ENCODE data around the gene BORCS8. TPM values are rescaled to one million over a fixed set of nuclear protein-coding genes. Genes with fewer than 3 reads are reported as not detected.
"Not testable (repeated sequence)": the region's sequence is repeated elsewhere in the genome, so short reads cannot be mapped to it uniquely, and the experiment has no call there.

The BORCS8 gene
- total RNA-seq, 1 experiment from 2014 or later, result 37.4 TPM

DNA sequence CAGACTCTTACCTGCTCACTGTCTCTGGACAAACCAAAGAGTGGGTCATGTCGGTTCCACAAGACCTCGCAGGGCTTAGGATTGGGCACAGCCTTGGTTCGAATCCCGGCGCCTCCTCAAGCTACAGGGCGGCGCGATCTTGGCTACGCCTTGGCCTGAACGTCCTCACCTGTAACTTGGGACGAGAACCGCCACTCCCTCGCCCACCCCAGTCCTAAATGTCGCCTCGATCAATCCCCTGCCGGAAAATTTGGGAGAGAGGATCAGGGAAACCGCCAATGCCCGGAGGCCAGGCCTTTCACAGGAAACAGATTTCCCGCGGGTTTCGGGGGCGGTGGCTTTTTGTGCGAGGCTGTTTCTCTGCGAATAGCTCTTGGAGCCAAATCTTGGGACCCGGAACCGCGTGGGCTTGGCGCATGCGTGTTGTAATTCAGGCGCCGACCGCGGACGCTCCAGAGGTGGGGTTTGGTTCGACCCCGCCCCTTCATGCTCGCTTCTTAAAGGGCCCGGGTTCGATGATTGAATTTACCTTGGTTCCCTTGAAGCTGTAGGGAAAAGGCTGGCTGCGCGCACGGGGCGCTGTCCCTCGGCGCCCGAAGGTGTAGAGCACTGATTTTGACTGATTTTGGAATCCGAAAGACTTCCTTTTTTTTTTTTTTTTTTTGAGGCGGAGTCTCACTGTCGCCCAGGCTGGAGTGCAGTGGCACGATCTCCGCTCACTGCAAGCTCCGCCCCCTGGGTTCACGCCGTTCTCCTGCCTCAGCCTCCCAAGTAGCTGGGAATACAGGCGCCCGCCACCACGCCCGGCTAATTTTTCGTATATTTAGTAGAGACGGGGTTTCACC lies 11.3 kb upstream of the BORCS8 start, which contains the start of gene NR2C2AP:
Gene NR2C2AP (minus strand): TSS at position 403 of the 845 bp plus-strand sequence. CDS start 354 bp downstream, at position 49.
- Histone ChIP-seq H3K27me3 (peaks cover 16% of the 10 kb centered on the region), H3K36me3 (peaks cover 30% of the 10 kb centered on the region), H3K4me3 (peak within 1 kb of the TSS; percentile 84), H3K9me3 (no peaks in the 10 kb centered on the region)
- DNase-seq, result peak; percentile 95

DNA sequence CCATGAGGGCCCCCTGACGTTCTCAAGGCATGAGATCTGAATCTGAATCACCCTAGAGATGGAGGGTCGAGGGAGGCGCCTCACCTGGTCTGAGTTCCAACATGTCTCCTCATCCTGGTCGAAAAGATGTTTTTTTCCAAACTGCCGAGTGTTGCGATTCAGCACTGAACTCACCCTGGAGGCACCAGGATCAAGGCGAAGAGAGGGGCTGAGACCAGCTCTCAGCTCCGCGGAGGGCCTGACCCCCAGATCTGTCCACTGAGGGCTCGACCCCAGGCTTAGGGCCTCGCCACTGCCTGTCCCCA lies 10.7 kb upstream of the BORCS8 start:
- H3K4me3 ChIP-seq, result peak overlapping the region; percentile 84
- DNase-seq, result no peak

DNA sequence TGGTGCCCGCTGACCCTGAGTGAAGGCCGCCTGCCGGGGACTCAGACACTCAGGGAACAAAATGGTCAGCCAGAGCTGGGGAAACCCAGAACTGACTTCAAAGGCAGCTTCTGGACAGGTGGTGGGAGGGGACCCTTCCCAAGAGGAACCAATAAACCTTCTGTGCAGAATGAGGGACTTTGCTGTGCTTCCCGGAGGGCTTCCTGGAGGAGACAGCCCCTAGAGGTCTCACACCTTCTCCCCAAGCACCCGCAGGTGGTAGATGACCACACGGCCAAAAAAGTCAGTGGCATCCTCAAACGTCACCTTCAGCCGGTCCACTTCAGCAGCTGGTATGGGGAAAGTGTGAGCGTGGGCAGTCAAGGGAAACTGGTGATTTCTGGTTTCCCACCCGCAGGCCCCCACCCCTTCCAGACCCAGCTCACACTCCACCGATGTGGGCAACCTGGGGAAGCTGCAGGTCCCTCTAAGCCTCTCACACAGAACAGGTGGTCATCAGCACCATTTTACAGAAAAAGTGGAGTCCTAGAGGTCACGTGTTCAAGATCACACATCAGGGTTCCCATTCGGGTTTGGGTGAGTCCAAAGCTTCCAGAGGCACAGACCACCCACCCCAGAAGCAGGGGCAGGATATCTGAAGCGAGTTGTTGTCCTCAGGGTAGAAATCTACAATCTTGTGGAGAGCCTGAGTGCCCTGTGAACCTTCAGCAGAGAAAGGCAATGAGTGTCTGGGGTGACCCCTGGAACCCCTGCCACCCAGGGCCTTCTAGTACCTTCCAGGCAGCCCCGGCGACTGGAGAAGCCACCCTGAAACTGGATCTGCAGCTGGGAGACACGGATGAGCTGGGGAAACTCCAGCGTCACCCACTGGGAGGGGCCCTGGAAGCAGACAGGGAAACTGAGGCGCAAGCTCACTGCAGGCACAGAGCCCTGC lies 10.0 kb upstream of the BORCS8 start:
- Histone ChIP-seq H3K27me3 (peaks cover 16% of the 10 kb centered on the region), H3K36me3 (peaks cover 37% of the 10 kb centered on the region), H3K4me3 (peak overlapping the region; percentile 84), H3K9me3 (no peaks in the 10 kb centered on the region)
- DNase-seq, result no peak

More for the DNA sequence above, 10.7 kb upstream of the BORCS8 start:
- H3K36me3 ChIP-seq, result peaks cover 33% of the 10 kb centered on the region
- no peaks in the 10 kb centered on the region for H3K9me3 ChIP-seq
- H3K27me3 ChIP-seq, result peaks cover 16% of the 10 kb centered on the region

DNA sequence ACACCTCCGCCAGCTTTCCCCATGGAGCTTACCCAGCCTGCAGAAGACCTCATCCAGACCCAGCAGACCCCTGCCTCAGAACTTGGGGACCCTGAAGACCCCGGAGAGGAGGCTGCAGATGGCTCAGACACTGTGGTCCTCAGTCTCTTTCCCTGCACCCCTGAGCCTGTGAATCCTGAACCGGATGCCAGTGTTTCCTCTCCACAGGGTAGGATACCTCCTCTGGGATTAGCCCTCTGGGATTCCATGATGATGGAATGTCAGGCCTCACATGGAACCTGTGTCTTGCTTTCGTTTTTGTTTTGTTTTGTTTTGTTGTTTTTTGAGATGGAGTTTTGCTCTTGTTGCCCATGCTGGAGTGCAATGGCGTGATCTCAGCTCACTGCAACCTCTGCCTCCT lies 2.0 kb upstream of the BORCS8 start:
- Histone ChIP-seq H3K9me3 (no peaks in the 10 kb centered on the region), H3K36me3 (peaks cover 52% of the 10 kb centered on the region), H3K4me3 (peak overlapping the region; percentile 90), H3K27me3 (no peaks in the 10 kb centered on the region)
- DNase-seq, result no peak

DNA sequence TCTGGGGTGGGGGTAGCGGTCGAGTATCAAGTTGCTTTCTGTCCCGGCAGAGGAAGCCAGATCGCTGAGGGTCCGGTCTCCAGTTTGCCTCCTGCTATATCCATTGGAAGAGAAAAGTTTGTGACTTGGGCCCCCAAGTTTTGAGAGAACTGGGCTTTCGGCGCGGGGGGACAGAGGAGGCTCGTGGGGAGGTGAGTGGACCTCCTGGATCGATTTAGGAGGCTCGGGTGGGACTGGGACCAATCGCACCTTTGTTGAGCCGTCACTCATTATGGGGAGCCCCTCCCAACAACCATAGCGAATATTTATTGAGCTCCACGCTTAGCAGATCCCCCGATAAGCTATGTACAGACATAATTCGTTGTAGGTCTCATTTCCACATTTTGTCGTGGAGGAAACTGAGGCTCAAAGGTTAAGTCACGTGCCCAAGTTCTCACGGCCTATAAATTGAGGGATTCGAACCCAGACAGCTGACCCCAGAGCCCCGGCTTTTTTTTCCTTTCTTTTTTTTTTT lies 1.0 kb upstream of the BORCS8 start:
- Histone ChIP-seq H3K4me3 (peak overlapping the region; percentile 90), H3K27me3 (no peaks in the 10 kb centered on the region), H3K36me3 (peaks cover 44% of the 10 kb centered on the region), H3K9me3 (no peaks in the 10 kb centered on the region)
- DNase-seq, result no peak

DNA sequence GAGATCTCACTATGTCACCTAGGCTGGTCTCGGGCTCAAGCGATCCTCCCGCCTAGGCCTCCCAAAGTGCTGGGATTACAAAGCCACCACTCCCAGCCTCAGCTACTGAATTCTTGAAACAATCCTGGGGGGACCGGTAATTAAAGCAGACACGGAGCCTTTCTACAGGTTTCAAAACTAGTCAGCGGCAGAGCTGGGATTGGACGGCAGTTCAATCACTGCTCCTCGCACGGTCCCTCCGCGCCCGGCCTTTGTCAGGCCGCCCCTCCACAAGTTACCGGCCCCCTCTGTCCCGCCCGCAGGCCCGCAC lies 229 bp downstream of the BORCS8 start:
- Histone ChIP-seq H3K4me3 (peak overlapping the region; percentile 90), H3K36me3 (peaks cover 42% of the 10 kb centered on the region), H3K27me3 (no peaks in the 10 kb centered on the region), H3K9me3 (no peaks in the 10 kb centered on the region)
- no peak for DNase-seq

DNA sequence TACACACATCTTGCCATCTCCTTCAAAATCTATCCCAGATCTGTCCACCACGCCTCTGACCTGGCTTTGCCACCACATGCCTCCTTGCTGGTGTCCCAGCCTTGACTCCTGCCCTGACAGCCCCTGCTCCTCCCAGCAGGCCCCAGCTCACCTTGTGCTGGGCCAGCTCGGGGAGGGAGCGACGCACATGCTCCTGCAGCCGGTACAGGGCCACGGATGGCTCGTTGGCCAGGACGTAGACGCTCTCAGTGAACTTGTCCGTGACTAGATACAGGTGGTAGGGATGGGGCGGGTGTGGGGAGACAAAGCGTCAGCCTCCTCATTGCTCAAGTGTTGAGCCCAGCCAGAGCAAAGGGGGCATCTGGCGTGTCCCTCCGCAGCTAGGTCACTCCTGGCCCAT lies 5.2 kb downstream of the BORCS8 start:
- H3K36me3 ChIP-seq, result peaks cover 60% of the 10 kb centered on the region
- DNase-seq, result no peak
- no peak overlapping the region for H3K4me3 ChIP-seq
- no peaks in the 10 kb centered on the region for H3K9me3 ChIP-seq
- no peaks in the 10 kb centered on the region for H3K27me3 ChIP-seq

DNA sequence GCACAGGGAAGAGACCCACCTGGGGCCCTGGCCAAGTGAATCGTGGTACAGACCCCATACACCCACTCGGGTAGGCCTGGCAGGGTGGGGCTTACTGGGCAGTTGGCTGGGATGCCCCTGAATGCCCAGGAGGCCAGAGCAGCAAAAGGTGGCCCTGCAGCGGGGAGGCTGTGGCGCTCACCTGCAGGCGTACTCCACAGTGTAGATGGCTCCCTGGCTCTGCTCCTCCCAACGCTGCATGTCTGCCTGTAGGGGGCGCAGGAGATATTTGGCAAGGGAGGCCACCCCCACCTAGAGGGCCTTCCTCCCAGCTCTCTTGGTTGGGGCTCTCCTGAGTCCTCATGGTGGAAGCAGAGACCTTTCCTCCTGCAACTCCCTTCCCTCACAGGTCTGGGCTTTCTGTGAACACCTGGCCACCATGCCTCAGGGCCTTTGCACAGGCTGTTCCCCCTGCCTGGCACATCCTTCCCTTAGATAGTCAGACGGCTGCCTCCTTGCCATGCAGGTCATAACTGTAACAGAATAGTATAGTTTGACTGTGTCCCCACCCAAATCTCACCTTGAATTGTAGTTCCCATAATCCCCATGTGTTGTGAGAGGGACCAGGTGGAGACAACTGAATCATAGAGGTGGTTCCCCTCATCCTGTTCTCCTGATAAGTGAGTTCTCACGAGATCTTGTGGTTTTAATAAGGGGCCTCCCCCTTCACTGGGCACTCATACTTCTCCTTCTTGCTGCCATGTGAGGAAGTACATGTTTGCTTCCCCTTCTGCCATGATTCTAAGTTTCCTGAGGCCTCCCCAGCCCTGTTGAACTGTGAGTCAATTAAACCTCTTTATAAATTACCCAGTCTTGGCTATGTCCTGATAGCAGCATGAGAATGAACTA lies 5.9 kb downstream of the BORCS8 start:
- peaks cover 63% of the 10 kb centered on the region for H3K36me3 ChIP-seq
- no peak overlapping the region for H3K4me3 ChIP-seq
- H3K9me3 ChIP-seq, result no peaks in the 10 kb centered on the region
- DNase-seq, result peak; percentile 46
- H3K27me3 ChIP-seq, result no peaks in the 10 kb centered on the region

DNA sequence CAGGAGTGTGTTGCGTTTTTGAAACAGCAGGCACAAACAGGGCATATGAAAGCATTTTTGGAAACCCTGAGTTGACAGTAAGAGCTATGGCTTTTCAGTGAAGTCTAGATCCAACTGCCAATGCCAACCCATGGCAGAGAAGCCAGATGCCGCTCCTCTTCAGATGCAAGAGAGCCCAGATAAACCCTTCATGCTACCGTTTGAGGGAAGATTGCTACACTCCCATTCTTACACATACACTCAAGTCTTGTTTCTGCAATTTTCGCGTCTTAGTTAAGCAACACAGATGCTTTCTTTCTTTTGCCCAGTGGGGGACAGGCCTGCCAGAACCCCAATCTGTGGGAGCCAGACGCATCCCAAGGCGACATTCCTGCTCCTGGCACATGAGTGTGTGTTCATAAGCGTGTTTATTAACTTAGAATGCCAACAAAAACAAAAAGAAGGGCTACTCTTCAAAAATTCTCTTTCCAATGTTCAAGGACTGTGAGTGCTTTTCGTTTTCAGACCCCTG lies 10.4 kb downstream of the BORCS8 start:
- no peak for DNase-seq
- no peaks in the 10 kb centered on the region for H3K27me3 ChIP-seq
- peaks cover 64% of the 10 kb centered on the region for H3K36me3 ChIP-seq

DNA sequence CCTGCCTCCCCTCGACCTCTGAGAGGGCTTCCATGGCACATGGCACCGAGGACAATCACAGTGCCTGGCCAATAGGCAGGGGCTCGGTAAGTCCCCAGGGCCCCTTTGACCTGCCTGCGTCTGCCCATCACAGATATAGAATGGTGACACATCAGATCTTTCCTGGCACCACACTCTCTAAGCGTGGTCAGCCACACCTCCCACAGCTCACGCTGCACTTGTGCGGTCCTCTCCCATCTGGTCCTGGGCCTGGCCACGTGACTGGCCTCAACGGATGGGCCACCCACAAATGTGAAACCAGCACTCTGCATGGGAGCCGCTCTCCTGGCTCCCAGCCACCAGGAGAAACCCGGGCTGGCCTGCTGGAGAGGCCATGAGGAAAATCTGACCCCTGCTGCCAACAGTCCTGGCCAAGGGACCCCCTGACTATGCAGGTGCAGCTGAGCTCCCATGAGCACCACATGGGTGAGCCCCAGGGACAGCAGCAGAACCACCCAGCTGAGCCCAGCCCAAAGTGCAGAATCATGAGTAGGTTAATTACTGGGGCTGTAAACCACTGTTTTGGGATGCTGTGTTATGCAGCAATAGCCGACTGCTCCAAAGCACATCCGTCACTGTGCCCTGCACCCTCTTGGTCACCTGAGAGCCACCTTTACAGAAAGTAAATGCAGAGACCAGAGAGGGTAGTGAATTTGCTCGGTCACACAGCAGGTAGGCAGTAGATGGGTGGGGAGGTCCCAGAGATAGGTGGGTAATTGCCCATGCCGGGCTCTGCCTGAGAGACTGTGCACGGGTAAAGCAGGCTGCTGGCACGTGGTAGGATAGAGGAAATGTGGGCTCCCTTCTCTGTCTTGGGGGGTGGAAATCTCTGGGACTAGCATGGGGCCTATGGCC lies 12.2 kb downstream of the BORCS8 start:
- H3K36me3 ChIP-seq, result peaks cover 46% of the 10 kb centered on the region
- H3K27me3 ChIP-seq, result no peaks in the 10 kb centered on the region
- no peak for DNase-seq
- no peaks in the 10 kb centered on the region for H3K9me3 ChIP-seq
- H3K4me3 ChIP-seq, result no peak overlapping the region

More for the DNA sequence above, 10.4 kb downstream of the BORCS8 start:
- no peaks in the 10 kb centered on the region for H3K9me3 ChIP-seq
- H3K4me3 ChIP-seq, result no peak overlapping the region

DNA sequence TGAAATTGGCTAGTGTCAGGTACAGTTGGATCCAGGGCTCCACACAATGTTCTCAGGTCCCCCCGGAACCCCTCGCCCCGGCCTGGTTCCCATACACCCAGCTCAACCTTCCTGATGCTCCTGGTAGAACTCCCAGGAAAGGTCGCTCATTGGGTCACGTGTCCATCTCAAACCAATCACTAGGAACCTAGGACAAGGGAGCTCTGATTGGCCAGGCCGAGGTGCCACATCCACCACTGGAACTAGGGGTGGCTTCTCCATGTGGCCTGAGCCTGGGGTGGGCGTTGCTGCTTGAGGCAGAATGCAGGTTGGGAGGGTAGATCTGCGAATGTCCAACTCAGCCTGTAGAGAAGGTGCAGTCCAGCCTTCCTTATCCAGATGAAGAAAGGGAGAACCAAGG lies 15.0 kb downstream of the BORCS8 start:
- DNase-seq, result peak; percentile 20

DNA sequence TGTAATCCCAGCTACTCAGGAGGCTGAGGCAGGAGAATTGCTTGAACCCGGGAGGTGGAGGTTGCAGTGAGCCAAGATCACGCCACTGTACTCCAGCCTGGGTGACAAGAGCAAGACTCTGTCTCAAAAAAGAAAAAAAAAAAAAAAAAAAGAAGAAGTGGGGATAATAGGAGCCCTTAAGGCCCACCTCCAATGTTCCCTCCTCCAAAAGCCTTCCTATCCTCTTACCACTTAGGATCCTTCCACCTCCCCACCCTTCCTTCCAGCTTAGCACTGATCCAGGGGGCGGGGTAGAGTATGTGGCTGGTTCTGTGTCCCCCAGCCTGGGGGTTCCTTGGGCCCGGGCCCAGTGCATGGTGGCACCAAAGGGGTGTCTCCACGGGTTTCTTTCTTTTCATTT lies 18.7 kb downstream of the BORCS8 start:
- H3K36me3 ChIP-seq, H3K9me3 ChIP-seq, H3K27me3 ChIP-seq, DNase-seq, H3K4me3 ChIP-seq: not testable (repeated sequence)

More for the DNA sequence above, 15.0 kb downstream of the BORCS8 start:
- H3K36me3 ChIP-seq, result peaks cover 27% of the 10 kb centered on the region
- no peak overlapping the region for H3K4me3 ChIP-seq
- H3K27me3 ChIP-seq, result no peaks in the 10 kb centered on the region
- H3K9me3 ChIP-seq, result no peaks in the 10 kb centered on the region

DNA sequence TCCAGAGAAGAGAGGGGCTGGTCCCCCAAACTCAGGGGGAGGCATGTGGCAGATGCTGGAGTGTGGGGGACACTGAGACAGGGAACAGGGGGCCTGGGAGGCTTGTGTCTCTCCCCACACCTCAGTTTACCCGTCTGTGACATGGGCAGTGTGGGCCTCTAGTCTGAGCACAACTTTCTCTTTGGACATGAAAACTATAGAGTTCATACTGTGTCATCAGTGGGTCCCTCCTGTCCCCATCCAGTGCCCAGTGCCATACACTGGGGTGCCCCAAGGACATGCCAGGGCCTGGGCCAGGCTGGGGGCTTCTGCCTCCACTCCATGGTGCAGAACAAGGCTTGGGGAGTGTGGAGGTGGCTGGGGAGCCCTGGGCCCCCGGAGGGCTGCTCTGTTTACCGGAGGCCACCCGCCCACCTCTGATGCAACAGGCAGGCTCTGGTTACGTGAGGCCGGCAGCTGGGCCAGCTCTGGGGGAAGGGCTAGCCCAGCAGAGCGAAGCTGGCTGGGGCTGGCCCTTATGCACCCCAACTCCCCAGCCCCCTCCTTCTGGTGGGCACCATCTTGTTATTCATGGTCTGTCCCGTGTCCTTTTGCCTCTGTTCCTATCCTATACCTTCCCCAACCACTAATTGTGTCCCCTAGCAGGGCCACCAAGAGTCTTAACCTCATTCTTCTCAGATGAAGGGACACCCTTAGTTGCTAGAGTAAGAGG lies 20.0 kb downstream of the BORCS8 start:
- Histone ChIP-seq H3K9me3 (no peaks in the 10 kb centered on the region), H3K36me3 (no peaks in the 10 kb centered on the region; the same call in 1 of the 2 replicates), H3K27me3 (no peaks in the 10 kb centered on the region), H3K4me3 (no peak overlapping the region)
- no peak for DNase-seq

DNA sequence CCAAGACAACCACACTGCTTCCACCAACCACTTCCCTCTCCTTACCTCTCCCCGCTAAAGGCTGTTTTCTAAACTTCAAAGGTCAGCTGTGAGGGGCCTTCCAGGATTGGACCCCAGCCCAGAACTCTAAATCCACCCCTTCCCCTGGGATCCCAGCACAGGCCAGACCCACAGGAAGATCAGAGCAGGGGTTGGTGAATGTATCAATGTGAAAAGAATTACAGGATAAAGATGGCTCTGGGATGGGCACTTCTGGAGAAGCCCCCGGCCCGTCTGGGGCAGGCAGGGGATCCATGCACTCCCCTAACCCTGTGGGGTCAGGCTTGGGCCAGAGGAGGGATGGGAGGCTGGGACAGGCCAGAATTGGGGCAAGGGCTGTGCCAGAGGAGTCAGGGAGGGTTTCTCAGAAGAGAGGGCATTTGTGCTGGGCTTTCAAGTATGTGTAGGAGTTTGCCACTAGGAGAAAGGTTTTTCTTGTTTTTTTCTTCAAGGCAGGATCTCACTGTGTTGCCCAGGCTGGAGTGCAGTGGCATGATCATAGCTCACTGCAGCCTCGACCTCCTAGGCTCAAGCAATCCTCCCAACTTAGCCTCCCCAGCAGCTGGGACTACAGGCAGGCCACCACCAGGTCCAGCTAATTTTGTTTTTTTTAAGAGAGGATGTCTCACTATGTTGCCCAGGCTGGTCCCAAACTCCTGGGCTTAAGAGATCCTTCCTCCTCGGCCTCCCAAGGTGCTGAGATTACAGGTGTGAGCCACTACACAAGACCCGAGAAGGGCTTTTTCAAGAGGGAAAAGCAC lies 20.9 kb downstream of the BORCS8 start:
- Histone ChIP-seq H3K27me3 (no peaks in the 10 kb centered on the region), H3K36me3 (no peaks in the 10 kb centered on the region; the same call in 1 of the 2 replicates), H3K4me3 (no peak overlapping the region), H3K9me3 (no peaks in the 10 kb centered on the region)
- no peak for DNase-seq
